ENCODE data around the gene TSTD1. TPM values are rescaled to one million over a fixed set of nuclear protein-coding genes. Genes with fewer than 3 reads are reported as not detected.

Gene TSTD1
- total RNA-seq, 1 experiment from 2014 or later, result 67.6 TPM

DNA sequence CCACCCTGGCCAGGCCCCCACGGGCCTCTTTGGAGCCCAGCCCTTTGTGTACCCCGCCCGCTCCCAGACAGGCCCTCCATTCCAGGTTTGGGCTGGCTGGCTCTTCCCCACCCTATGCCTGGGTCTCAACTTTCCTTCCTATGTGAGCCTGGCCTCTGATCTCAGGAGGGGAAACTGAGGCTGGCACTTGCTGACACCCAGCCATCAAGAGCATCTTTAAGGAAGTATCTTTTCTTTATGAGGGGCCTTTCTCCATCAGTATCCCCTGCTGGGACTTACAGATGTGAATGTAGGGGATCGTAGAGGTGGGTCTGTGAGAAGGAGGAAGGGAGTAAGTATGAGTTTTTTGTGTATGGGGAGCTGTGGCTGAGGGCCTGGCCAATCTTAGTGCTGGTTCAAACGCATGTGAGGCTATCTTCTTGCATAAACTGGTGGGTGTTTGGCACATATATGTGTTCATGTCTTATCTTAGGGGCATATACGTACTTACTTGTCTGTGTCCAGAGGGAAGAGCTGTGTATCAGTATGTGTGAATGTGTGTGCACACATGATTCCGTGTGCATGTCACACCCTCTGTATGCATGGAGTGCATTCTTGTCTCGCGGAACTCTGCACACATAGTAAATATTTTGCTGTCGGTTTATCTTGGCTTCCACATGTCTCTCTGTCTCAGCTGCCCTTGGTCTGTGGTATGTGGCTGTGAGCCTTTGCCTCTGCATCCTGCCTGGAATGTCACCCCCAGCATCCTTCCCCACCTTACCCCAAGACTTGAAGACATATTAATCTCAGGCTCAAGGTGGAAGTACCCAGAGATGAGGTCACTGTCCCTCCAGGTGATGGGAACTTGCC, 45.2 kb upstream of the TSTD1 start:
- peak overlapping the region; percentile 25 for H3K27ac Mint-ChIP-seq (ENCODE audit: unreplicated experiment)
- intact Hi-C loops (cut with micrococcal nuclease; ENCODE audit: unreplicated experiment), result loop anchor here (2.0 to 5.0 kb wide), 2 partner anchors 13 to 37 kb away; partner anchors contain the start of gene USF1
- H3K4me1 Mint-ChIP-seq (ENCODE audit: low read depth, unreplicated experiment), result peaks cover 93% of the 10 kb centered on the region
- CTCF ChIA-PET, result interaction anchor here (1.1 to 2.0 kb wide), 5 partner anchors 9 to 86 kb away, joined by 3 to 5 read pairs (median 4); partner anchors contain the start of gene KLHDC9
- H3K4me3 Mint-ChIP-seq (ENCODE audit: low read depth, unreplicated experiment), result peak overlapping the region; percentile 77
- BruUV-seq (replicated peaks), result TSS peak; percentile 67
- H3K9me3 Mint-ChIP-seq (ENCODE audit: low read depth, unreplicated experiment), result no peaks in the 10 kb centered on the region
- no peaks in the 10 kb centered on the region for H3K27me3 Mint-ChIP-seq (ENCODE audit: unreplicated experiment)
- DNase-seq, result no peak
- TF ChIP-seq, protein P1, sequence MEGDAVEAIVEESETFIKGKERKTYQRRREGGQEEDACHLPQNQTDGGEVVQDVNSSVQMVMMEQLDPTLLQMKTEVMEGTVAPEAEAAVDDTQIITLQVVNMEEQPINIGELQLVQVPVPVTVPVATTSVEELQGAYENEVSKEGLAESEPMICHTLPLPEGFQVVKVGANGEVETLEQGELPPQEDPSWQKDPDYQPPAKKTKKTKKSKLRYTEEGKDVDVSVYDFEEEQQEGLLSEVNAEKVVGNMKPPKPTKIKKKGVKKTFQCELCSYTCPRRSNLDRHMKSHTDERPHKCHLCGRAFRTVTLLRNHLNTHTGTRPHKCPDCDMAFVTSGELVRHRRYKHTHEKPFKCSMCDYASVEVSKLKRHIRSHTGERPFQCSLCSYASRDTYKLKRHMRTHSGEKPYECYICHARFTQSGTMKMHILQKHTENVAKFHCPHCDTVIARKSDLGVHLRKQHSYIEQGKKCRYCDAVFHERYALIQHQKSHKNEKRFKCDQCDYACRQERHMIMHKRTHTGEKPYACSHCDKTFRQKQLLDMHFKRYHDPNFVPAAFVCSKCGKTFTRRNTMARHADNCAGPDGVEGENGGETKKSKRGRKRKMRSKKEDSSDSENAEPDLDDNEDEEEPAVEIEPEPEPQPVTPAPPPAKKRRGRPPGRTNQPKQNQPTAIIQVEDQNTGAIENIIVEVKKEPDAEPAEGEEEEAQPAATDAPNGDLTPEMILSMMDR (IDR thresholded peaks at IDR 0.05; ENCODE audit: unreplicated experiment), result no peak
- peaks cover 82% of the 10 kb centered on the region for H3K36me3 Mint-ChIP-seq (ENCODE audit: insufficient read depth, unreplicated experiment)

DNA sequence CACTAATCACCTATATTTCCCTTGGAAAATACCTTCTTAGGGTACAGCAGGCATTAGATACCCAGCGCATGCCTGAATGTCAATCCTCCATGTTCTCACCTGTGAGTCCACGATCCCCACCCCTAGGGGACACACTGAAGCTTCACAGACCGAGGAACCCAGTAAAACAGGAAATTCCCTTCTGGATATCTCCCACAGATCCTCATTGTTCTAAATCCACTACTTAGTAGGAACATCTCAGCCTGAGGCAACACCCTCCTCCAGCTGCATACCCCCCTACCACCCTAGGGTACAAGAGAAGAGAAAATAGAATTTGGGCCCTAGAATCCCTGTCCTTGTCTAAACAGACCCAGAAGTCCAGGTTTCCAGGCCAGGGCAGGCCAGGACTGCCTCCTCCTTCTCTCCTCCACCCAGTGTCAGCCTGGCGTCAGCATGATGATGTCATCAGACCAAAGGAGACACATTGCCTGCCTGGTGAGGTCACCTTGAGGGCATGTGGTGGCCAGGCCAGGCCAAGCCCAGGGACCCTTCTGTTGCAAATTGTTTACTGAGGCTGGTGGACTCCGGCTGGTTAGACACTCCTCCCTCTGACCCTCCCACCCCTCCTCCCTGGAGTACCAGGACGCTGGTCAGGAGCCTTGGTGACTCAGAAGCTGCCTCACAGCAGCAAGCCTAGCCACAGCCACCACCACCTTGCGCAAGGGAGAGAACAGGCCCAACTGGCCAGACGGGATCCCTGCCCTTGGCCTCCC, 44.4 kb upstream of the TSTD1 start:
- CTCF ChIA-PET, result interaction anchor here (0.7 to 2.0 kb wide), 5 partner anchors 10 to 85 kb away, joined by 3 to 5 read pairs (median 4); partner anchors contain the start of gene USF1
- intact Hi-C loops (cut with micrococcal nuclease; ENCODE audit: unreplicated experiment), result loop anchor here (2.0 to 5.0 kb wide), 2 partner anchors 14 to 36 kb away; partner anchors contain the start of gene USF1
- no TSS peak for BruUV-seq (replicated peaks)

DNA sequence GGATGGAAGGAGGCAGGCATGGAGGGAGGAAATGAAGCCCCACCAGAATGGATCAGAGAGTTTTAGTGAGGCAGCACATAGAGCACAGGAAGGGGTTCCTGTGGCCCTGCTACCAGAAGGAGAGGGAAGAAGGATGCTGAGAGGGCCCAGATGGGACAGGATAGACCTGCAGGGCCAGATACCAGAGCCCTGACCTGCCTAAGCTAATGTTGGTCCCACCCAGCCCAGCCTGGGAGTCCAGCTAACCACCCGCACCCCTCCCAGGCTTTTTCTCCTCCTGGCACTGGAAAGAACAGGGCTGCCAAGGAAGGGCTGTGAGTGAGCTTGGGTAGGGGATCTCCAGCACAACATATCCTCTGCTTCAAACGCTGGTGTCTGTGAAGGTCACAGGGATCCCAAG, 43.7 kb upstream of the TSTD1 start:
- peak; percentile 37 for DNase-seq
- H3K36me3 Mint-ChIP-seq (ENCODE audit: insufficient read depth, unreplicated experiment), result peaks cover 69% of the 10 kb centered on the region
- intact Hi-C loops (cut with micrococcal nuclease; ENCODE audit: unreplicated experiment), result loop anchor here (2.0 to 5.0 kb wide), 2 partner anchors 14 to 35 kb away; partner anchors contain the start of gene USF1
- H3K9me3 Mint-ChIP-seq (ENCODE audit: low read depth, unreplicated experiment), result no peaks in the 10 kb centered on the region
- TF ChIP-seq, protein P1 (IDR thresholded peaks at IDR 0.05; ENCODE audit: unreplicated experiment), result no peak
- BruUV-seq (replicated peaks), result no TSS peak
- peak overlapping the region; percentile 77 for H3K4me3 Mint-ChIP-seq (ENCODE audit: low read depth, unreplicated experiment)
- CTCF ChIA-PET, result interaction anchor here (0.7 to 2.0 kb wide), 4 partner anchors 10 to 85 kb away, joined by 3 to 5 read pairs (median 4); partner anchors contain the start of gene USF1
- peak overlapping the region; percentile 25 for H3K27ac Mint-ChIP-seq (ENCODE audit: unreplicated experiment)
- no peaks in the 10 kb centered on the region for H3K27me3 Mint-ChIP-seq (ENCODE audit: unreplicated experiment)
- H3K4me1 Mint-ChIP-seq (ENCODE audit: low read depth, unreplicated experiment), result peaks cover 78% of the 10 kb centered on the region

More for the DNA sequence above, 44.4 kb upstream of the TSTD1 start:
- TF ChIP-seq, protein P1 (IDR thresholded peaks at IDR 0.05; ENCODE audit: unreplicated experiment), result no peak
- DNase-seq, result peak; percentile 99
- Mint-ChIP-seq H3K36me3 (ENCODE audit: insufficient read depth, unreplicated experiment) (peaks cover 76% of the 10 kb centered on the region), H3K4me3 (ENCODE audit: low read depth, unreplicated experiment) (peak overlapping the region; percentile 77), H3K9me3 (ENCODE audit: low read depth, unreplicated experiment) (no peaks in the 10 kb centered on the region), H3K27me3 (ENCODE audit: unreplicated experiment) (no peaks in the 10 kb centered on the region), H3K27ac (ENCODE audit: unreplicated experiment) (peak overlapping the region; percentile 25), H3K4me1 (ENCODE audit: low read depth, unreplicated experiment) (peaks cover 85% of the 10 kb centered on the region)

DNA sequence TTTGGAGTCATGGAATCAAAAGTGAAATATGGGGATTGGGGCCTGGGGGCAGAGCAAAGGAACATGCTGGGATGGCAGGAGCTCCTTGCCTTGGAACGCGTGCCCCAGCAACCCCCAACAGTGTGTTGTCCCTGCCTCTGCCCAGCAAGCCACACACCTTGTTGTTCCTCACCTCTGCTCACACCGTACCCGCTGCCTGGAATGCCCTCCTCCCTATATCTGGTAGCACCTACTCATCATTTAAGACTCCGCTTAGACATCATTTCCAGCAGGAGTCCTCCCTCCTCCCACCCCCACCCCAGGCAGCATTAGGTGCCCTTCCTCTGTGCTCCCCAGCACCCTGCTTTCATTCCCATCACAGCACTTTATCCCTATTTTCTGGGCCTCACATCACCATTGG, 42.8 kb upstream of the TSTD1 start:
- Mint-ChIP-seq H3K4me1 (ENCODE audit: low read depth, unreplicated experiment) (peaks cover 68% of the 10 kb centered on the region), H3K27me3 (ENCODE audit: unreplicated experiment) (no peaks in the 10 kb centered on the region), H3K4me3 (ENCODE audit: low read depth, unreplicated experiment) (peak overlapping the region; percentile 14), H3K36me3 (ENCODE audit: insufficient read depth, unreplicated experiment) (peaks cover 68% of the 10 kb centered on the region), H3K9me3 (ENCODE audit: low read depth, unreplicated experiment) (no peaks in the 10 kb centered on the region), H3K27ac (ENCODE audit: unreplicated experiment) (peak overlapping the region; percentile 25)
- CTCF ChIA-PET, result interaction anchor here (2.1 kb wide), 1 partner anchor 8 kb away, joined by 4 read pairs; the partner anchor contains the start of gene NECTIN4
- no peak for DNase-seq
- BruUV-seq (replicated peaks), result no TSS peak
- intact Hi-C loops (cut with micrococcal nuclease; ENCODE audit: unreplicated experiment), result loop anchor here (5.0 kb wide), 1 partner anchor 34 kb away; the partner anchor contains the start of gene USF1
- TF ChIP-seq, protein P1 (IDR thresholded peaks at IDR 0.05; ENCODE audit: unreplicated experiment), result no peak

Measured in Calu3 (cell line).